HL-60 (cell line): ENCODE data around the gene PDE3A.

Experiments used
- CTCF ChIP-seq: IDR thresholded peaks from one replicate; pipeline ENCODE4 v1.5.1; 2011; ENCODE audit warnings: low read length, control low read depth, inconsistent platforms; ENCODE audit not compliant: insufficient read depth
- POLR2AphosphoS5 ChIP-seq: IDR thresholded peaks from 2 replicates; pipeline ENCODE4 v1.6.1; 2012; ENCODE audit warnings: low read depth
- REST ChIP-seq: IDR thresholded peaks from 2 replicates; pipeline ENCODE4 v1.6.1; 2012; ENCODE audit warnings: low read depth; ENCODE audit not compliant: insufficient replicate concordance
- SPI1 ChIP-seq: IDR thresholded peaks from 2 replicates; pipeline ENCODE4 v1.6.1; 2012; ENCODE audit warnings: low read depth, mild to moderate bottlenecking, borderline replicate concordance

- TF ChIP-seq CTCF (no peak), REST (no peak), POLR2AphosphoS5 (no peak), SPI1 (no peak)
Observed at GRCh38 chr12:20547816-20548575, 179.7 kb downstream of the PDE3A start.
